DMS153 treated with DMSO at 0.1 percent for 48 hours (cell line): ENCODE measurements around the gene CEP135.

Source experiments
- DNase-seq: peaks from one replicate; lab custom pipeline; 2025; ENCODE audit not compliant: unreplicated experiment; lab: John Stamatoyannopoulos, UW

Gene CEP135

GRCh38 chr4:56007154-56007553 lies 58.4 kb downstream of the CEP135 start:
- DNase-seq: no peak

- DNase-seq: no peak
Measured at GRCh38 chr4:56008206-56008605, 59.5 kb downstream of the CEP135 start.

GRCh38 chr4:56026596-56026995 lies 77.9 kb downstream of the CEP135 start:
- no peak for DNase-seq

GRCh38 chr4:56028165-56028564 lies 79.4 kb downstream of the CEP135 start:
- no peak for DNase-seq

GRCh38 chr4:56038487-56039162 lies 89.9 kb downstream of the CEP135 start:
- DNase-seq: no peak

GRCh38 chr4:56040842-56041241 lies 92.1 kb downstream of the CEP135 start:
- no peak for DNase-seq

- no peak for DNase-seq
Measured at GRCh38 chr4:56042225-56042624, 93.5 kb downstream of the CEP135 start.

GRCh38 chr4:56048383-56048701 lies 99.6 kb downstream of the CEP135 start:
- DNase-seq: no peak

- DNase-seq: peak; percentile 41
Measured at GRCh38 chr4:56048702-56049431, 100.1 kb downstream of the CEP135 start.

GRCh38 chr4:56050625-56051024 lies 101.9 kb downstream of the CEP135 start:
- DNase-seq: no peak

- DNase-seq: no peak
Measured at GRCh38 chr4:56051029-56051709, 102.4 kb downstream of the CEP135 start.

GRCh38 chr4:56051710-56052075 lies 102.9 kb downstream of the CEP135 start:
- no peak for DNase-seq

GRCh38 chr4:56052481-56052880 lies 103.7 kb downstream of the CEP135 start:
- no peak for DNase-seq

- no peak for DNase-seq
Measured at GRCh38 chr4:56052966-56053365, 104.2 kb downstream of the CEP135 start.

GRCh38 chr4:56055027-56055977 lies 106.6 kb downstream of the CEP135 start:
- no peak for DNase-seq

GRCh38 chr4:56055991-56056390 lies 107.2 kb downstream of the CEP135 start:
- no peak for DNase-seq

GRCh38 chr4:56058555-56058954 lies 109.8 kb downstream of the CEP135 start:
- no peak for DNase-seq

- no peak for DNase-seq
Measured at GRCh38 chr4:56060036-56060435, 111.3 kb downstream of the CEP135 start.

GRCh38 chr4:56062106-56062505 lies 113.4 kb downstream of the CEP135 start:
- no peak for DNase-seq

GRCh38 chr4:56062526-56063145 lies 113.9 kb downstream of the CEP135 start:
- no peak for DNase-seq

- DNase-seq: no peak
Measured at GRCh38 chr4:56066493-56066892, 117.7 kb downstream of the CEP135 start.
